ENCODE results near the gene PANX2.

PANX2 gene

DNA sequence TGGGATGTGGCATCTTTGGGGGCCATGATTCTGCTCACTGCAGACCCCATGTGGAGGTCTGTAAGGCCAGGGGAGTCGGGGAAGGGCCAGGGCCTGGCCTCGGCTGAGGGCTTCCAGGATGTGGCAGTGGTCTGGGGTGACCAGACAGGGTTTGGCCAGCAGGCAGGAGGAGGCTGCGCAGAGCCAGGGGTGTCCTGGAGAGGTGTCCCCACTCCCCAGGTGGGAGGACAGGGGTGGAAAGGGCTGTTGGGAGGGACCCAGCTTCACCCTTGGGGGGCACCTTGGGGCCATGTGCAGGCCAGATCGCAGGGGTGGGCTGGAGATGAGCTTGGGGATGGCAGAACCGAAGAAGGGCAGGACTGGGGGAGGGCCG, 3.4 kb downstream of the PANX2 start:
- no peak for DNase-seq (ENCODE audit: low read depth)
- no peak overlapping the region for H3K4me3 ChIP-seq (ENCODE audit: low read depth, low read length)

DNA sequence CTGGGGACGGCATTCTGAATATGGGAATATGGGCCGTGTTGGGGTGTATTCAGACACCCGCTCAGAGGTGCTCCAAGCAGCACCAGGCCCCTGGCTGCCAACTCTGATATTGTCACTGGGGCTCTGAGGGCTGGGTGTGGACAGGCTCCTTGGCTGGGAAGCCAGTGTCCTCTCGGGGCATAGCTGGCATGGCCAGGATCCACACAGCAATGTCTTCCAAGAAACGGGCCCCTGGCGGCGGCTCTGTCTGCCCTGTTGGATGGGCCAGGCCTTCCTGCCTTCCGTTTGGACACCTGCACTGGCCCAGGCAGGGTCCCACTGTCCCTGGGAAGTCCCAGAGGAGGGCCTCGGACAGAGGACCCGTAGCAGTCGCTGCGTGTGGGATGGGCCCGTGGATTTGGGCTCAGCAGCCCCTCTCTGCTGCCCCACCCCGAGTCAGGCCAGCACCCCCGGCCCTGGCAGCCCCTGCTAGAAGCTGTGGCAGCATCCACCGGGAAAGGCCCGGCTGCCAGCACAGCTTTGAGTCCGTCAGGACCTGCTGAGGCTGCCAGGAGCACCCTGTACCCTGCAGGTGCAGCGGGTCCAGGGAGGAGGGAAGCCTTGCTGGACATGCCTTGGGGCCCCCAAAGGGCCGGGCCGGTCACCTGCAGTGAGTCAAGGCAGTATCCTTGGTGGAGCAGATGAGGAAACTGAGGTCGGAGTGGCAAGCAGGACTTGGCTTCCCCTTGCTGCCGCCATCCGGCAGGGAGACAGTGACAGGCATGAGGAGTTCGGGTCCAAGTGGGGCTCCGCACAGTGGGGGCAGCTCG, 4.1 kb downstream of the PANX2 start:
- TF ChIP-seq MYC (IDR thresholded peaks at IDR 0.05; ENCODE audit: low read depth, low read length): no peak
- TF ChIP-seq, protein P1, sequence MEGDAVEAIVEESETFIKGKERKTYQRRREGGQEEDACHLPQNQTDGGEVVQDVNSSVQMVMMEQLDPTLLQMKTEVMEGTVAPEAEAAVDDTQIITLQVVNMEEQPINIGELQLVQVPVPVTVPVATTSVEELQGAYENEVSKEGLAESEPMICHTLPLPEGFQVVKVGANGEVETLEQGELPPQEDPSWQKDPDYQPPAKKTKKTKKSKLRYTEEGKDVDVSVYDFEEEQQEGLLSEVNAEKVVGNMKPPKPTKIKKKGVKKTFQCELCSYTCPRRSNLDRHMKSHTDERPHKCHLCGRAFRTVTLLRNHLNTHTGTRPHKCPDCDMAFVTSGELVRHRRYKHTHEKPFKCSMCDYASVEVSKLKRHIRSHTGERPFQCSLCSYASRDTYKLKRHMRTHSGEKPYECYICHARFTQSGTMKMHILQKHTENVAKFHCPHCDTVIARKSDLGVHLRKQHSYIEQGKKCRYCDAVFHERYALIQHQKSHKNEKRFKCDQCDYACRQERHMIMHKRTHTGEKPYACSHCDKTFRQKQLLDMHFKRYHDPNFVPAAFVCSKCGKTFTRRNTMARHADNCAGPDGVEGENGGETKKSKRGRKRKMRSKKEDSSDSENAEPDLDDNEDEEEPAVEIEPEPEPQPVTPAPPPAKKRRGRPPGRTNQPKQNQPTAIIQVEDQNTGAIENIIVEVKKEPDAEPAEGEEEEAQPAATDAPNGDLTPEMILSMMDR (IDR thresholded peaks at IDR 0.05; ENCODE audit: low read depth, low read length): no peak
- no peak for DNase-seq (ENCODE audit: low read depth)
- H3K4me3 ChIP-seq (ENCODE audit: low read depth, low read length): no peak overlapping the region

More for the DNA sequence above, 3.4 kb downstream of the PANX2 start:
- TF ChIP-seq POLR2A (IDR thresholded peaks at IDR 0.05; ENCODE audit: extremely low read depth, insufficient read length): no peak
- TF ChIP-seq MYC (IDR thresholded peaks at IDR 0.05; ENCODE audit: low read depth, low read length): no peak
- TF ChIP-seq, protein P2, sequence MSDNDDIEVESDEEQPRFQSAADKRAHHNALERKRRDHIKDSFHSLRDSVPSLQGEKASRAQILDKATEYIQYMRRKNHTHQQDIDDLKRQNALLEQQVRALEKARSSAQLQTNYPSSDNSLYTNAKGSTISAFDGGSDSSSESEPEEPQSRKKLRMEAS (IDR thresholded peaks at IDR 0.05; ENCODE audit: low read depth, low read length): no peak
- TF ChIP-seq, protein P1 (IDR thresholded peaks at IDR 0.05; ENCODE audit: low read depth, low read length): no peak

DNA sequence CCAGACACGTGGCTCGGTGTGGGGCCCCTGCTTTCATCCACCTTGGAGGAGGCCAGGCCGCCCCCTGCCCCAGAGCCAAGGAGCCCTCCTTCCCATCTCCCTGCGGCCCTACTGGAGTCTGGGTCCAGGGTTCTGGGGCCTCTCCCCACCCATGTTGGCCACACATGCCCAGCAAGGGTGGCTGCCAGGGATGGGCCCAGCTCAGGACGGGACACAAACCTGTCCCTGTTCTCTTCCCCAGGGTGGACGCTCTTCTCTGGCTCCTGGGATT, 4.6 kb downstream of the PANX2 start:
- DNase-seq (ENCODE audit: low read depth): no peak
- no peak overlapping the region for H3K4me3 ChIP-seq (ENCODE audit: low read depth, low read length)
- TF ChIP-seq, protein P1 (IDR thresholded peaks at IDR 0.05; ENCODE audit: low read depth, low read length): no peak
- no peak for TF ChIP-seq MYC (IDR thresholded peaks at IDR 0.05; ENCODE audit: low read depth, low read length)
- no peak for TF ChIP-seq POLR2A (IDR thresholded peaks at IDR 0.05; ENCODE audit: extremely low read depth, insufficient read length)
- TF ChIP-seq, protein P2 (IDR thresholded peaks at IDR 0.05; ENCODE audit: low read depth, low read length): no peak

DNA sequence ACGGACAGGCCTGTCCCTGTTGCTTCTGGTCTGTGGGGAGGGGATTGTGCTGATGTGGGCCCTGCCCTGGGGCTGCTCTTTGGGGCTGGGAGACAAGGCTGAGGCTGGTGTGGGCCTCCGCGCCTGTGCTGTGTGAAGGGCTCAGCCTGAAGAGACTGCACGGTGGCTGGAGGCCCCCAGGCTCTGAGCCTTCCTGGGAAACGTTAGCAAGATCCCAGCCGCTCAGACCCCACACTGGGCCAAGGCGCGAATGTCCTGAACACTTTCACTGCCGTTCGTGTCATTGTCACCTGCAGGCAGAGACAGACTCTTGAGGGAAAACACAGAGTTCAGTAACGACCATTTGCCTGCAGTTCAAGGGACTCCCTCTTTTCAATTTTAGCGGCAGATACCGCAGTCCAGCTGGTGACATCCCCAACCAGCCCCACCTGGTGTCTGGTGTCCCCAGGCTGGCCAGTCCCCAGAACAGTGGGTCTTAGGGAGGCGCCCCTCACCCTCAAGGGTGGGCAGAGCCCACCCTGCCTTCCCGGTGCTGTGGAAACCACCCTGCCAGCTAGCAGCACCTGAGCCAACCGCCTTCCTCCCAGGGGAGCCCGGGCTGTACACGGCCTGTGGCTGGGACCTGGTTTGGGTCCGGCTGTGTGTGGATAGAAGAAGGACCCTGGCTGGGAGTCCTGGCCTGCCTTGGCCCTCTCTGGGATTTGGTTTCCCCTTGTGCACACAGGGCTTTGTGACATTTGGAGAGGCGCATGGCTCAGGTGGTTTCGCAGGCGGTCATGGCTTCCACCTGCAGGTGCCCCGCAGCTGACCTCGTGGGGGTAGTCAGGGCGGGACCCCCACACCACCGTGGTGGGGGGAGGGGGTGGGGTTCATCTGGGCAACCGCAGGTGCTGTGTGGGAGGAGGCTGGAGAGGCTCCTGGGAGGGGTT, 5.7 kb downstream of the PANX2 start:
- no peak overlapping the region for H3K4me3 ChIP-seq (ENCODE audit: low read depth, low read length)
- no peak for DNase-seq (ENCODE audit: low read depth)
- TF ChIP-seq MYC (IDR thresholded peaks at IDR 0.05; ENCODE audit: low read depth, low read length) (no peak), POLR2A (IDR thresholded peaks at IDR 0.05; ENCODE audit: extremely low read depth, insufficient read length) (no peak)
- TF ChIP-seq, protein P1 (IDR thresholded peaks at IDR 0.05; ENCODE audit: low read depth, low read length): no peak
- TF ChIP-seq, protein P2 (IDR thresholded peaks at IDR 0.05; ENCODE audit: low read depth, low read length): no peak

DNA sequence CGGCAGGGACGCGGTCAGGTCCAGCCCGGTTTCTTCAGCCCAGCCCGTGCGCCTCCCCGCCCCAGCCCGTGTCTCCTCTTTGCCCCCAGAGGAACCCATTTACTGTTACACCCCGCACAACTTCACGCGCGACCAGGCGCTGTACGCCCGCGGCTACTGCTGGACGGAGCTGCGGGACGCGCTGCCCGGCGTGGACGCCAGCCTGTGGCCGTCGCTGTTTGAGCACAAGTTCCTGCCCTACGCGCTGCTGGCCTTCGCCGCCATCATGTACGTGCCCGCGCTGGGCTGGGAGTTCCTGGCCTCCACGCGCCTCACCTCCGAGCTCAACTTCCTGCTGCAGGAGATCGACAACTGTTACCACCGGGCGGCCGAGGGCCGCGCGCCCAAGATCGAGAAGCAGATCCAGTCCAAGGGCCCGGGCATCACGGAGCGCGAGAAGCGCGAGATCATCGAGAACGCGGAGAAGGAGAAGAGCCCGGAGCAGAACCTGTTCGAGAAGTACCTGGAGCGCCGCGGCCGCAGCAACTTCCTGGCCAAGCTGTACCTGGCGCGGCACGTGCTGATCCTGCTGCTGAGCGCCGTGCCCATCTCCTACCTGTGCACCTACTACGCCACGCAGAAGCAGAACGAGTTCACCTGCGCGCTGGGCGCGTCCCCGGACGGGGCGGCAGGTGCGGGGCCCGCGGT, 6.5 kb downstream of the PANX2 start:
- DNase-seq (ENCODE audit: low read depth): no peak
- no peak overlapping the region for H3K4me3 ChIP-seq (ENCODE audit: low read depth, low read length)
- TF ChIP-seq POLR2A (IDR thresholded peaks at IDR 0.05; ENCODE audit: extremely low read depth, insufficient read length): no peak
- TF ChIP-seq, protein P1 (IDR thresholded peaks at IDR 0.05; ENCODE audit: low read depth, low read length): no peak
- TF ChIP-seq, protein P2 (IDR thresholded peaks at IDR 0.05; ENCODE audit: low read depth, low read length): no peak
